ENCODE data around the gene CBX3. TPM values are rescaled to one million over a fixed set of nuclear protein-coding genes. Genes with fewer than 3 reads are reported as not detected.
A peak's percentile ranks its signal among the peaks of the same experiment; 100 is the strongest.

Gene CBX3
- total RNA-seq, 1 experiment from 2014 or later, result 232 TPM

DNA sequence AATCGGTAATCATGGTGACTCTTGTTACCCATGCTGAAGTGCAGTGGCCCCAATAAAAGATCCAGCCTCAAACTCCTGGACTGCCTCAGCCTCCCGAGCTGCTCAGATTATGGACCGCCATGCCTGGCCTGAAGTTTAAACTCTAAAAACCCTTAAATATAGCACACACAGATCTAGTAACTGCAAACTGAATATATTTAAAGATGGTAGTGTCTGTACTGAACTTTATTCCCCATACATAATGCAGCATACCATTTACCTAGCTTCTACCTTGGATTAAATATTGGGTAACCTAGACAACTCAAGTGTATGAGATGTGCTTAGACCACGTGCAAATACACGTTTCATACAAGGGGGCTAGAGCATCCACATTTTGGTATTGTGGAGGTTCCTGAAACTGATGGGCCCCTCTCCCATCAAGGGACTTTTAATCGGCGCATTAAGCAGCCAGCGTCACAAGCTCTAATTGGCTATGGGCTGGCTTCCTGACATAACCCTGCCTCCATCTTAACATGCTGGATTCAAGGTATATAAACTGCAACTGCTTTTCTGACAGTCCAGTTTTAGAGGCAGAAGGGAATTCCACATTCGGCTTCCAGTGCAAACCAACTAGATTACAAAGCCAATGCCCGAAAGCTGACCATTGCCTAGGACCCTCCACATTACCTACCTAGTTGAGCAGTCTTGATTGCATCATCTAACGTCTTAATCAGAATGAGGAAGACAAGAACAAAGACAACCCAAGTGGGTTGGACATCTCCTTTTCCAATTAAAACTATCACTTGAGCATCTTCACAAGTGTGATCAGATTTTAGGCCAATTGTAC lies 14.0 kb upstream of the CBX3 start (continued):
- TF ChIP-seq ZNF532 (CRISPR knock-in tag; IDR thresholded peaks at IDR 0.05; ENCODE audit: borderline replicate concordance) (peak; percentile 97), ZNF671 (CRISPR knock-in tag; IDR thresholded peaks at IDR 0.05) (peak; percentile 95), ZNF423 (CRISPR knock-in tag; IDR thresholded peaks at IDR 0.05) (no peak), KAT7 (CRISPR knock-in tag; IDR thresholded peaks at IDR 0.05; ENCODE audit: borderline replicate concordance) (no peak), TEAD1 (CRISPR knock-in tag; IDR thresholded peaks at IDR 0.05) (no peak), RORB (CRISPR knock-in tag; IDR thresholded peaks at IDR 0.05) (no peak), FOXP4 (CRISPR knock-in tag; IDR thresholded peaks at IDR 0.05) (no peak), FOXK1 (CRISPR knock-in tag; IDR thresholded peaks at IDR 0.05) (no peak), MXD4 (CRISPR knock-in tag; IDR thresholded peaks at IDR 0.05; ENCODE audit: borderline replicate concordance) (no peak), ZNF396 (CRISPR knock-in tag; IDR thresholded peaks at IDR 0.05; ENCODE audit: borderline replicate concordance) (no peak), NR1H2 (CRISPR knock-in tag; IDR thresholded peaks at IDR 0.05) (no peak), PRRX2 (CRISPR knock-in tag; IDR thresholded peaks at IDR 0.05) (peak; percentile 94), NR2C2 (CRISPR knock-in tag; IDR thresholded peaks at IDR 0.05) (no peak), GRHL2 (CRISPR knock-in tag; IDR thresholded peaks at IDR 0.05; ENCODE audit: insufficient replicate concordance, severe bottlenecking) (no peak), ATF3 (CRISPR knock-in tag; conservative IDR thresholded peaks at IDR 0.05) (0 out of 2 replicates have a peak, but pooled peaks have one; percentile 7), PREB (CRISPR knock-in tag; IDR thresholded peaks at IDR 0.05; ENCODE audit: borderline replicate concordance) (no peak), E2F5 (CRISPR knock-in tag; IDR thresholded peaks at IDR 0.05) (no peak), ATF1 (CRISPR knock-in tag; IDR thresholded peaks at IDR 0.05) (no peak)
- TF ChIP-seq, protein P1, sequence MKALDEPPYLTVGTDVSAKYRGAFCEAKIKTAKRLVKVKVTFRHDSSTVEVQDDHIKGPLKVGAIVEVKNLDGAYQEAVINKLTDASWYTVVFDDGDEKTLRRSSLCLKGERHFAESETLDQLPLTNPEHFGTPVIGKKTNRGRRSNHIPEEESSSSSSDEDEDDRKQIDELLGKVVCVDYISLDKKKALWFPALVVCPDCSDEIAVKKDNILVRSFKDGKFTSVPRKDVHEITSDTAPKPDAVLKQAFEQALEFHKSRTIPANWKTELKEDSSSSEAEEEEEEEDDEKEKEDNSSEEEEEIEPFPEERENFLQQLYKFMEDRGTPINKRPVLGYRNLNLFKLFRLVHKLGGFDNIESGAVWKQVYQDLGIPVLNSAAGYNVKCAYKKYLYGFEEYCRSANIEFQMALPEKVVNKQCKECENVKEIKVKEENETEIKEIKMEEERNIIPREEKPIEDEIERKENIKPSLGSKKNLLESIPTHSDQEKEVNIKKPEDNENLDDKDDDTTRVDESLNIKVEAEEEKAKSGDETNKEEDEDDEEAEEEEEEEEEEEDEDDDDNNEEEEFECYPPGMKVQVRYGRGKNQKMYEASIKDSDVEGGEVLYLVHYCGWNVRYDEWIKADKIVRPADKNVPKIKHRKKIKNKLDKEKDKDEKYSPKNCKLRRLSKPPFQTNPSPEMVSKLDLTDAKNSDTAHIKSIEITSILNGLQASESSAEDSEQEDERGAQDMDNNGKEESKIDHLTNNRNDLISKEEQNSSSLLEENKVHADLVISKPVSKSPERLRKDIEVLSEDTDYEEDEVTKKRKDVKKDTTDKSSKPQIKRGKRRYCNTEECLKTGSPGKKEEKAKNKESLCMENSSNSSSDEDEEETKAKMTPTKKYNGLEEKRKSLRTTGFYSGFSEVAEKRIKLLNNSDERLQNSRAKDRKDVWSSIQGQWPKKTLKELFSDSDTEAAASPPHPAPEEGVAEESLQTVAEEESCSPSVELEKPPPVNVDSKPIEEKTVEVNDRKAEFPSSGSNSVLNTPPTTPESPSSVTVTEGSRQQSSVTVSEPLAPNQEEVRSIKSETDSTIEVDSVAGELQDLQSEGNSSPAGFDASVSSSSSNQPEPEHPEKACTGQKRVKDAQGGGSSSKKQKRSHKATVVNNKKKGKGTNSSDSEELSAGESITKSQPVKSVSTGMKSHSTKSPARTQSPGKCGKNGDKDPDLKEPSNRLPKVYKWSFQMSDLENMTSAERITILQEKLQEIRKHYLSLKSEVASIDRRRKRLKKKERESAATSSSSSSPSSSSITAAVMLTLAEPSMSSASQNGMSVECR (CRISPR knock-in tag; IDR thresholded peaks at IDR 0.05; ENCODE audit: borderline replicate concordance), result no peak
- TF ChIP-seq, protein P2, sequence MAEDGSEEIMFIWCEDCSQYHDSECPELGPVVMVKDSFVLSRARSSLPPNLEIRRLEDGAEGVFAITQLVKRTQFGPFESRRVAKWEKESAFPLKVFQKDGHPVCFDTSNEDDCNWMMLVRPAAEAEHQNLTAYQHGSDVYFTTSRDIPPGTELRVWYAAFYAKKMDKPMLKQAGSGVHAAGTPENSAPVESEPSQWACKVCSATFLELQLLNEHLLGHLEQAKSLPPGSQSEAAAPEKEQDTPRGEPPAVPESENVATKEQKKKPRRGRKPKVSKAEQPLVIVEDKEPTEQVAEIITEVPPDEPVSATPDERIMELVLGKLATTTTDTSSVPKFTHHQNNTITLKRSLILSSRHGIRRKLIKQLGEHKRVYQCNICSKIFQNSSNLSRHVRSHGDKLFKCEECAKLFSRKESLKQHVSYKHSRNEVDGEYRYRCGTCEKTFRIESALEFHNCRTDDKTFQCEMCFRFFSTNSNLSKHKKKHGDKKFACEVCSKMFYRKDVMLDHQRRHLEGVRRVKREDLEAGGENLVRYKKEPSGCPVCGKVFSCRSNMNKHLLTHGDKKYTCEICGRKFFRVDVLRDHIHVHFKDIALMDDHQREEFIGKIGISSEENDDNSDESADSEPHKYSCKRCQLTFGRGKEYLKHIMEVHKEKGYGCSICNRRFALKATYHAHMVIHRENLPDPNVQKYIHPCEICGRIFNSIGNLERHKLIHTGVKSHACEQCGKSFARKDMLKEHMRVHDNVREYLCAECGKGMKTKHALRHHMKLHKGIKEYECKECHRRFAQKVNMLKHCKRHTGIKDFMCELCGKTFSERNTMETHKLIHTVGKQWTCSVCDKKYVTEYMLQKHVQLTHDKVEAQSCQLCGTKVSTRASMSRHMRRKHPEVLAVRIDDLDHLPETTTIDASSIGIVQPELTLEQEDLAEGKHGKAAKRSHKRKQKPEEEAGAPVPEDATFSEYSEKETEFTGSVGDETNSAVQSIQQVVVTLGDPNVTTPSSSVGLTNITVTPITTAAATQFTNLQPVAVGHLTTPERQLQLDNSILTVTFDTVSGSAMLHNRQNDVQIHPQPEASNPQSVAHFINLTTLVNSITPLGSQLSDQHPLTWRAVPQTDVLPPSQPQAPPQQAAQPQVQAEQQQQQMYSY (CRISPR knock-in tag; IDR thresholded peaks at IDR 0.05), result no peak
